ENCODE results near the gene CC2D1A. TPM values are rescaled to one million over a fixed set of nuclear protein-coding genes. Genes with fewer than 3 reads are reported as not detected.

CC2D1A gene
- total RNA-seq, 6 donors from 2014 or later: 30.4 to 95.3 (median 35.3) TPM

- Histone ChIP-seq H3K9me3 (no peaks in the 10 kb centered on the region), H3K27ac (peak overlapping the region; percentile 54 to 91 (median 74)), H3K27me3 (no peaks in the 10 kb centered on the region), H3K4me3 (peak overlapping the region; percentile 61 to 81 (median 70)), H3K36me3 (peaks cover 0 to 15% (median 11%) of the 10 kb centered on the region in 4 donors), H3K4me1 (peaks cover 9 to 19% (median 13%) of the 10 kb centered on the region in 4 donors)
- peak; percentile 42 to 57 for ATAC-seq (ENCODE audit: low FRiP score in 2 of 2)
- 0 to 4% methylated on average over 3 to 4 of the region's 13 CpGs for WGBS, 2 donors
- TF ChIP-seq POLR2A (IDR thresholded peaks at IDR 0.05): no peak
- TF ChIP-seq POLR2AphosphoS5 (IDR thresholded peaks at IDR 0.05): no peak
- DNase-seq: peak in 1 of 2 donors; percentile 52
These were observed 512 bp downstream of the CC2D1A start for GRCh38 chr19:13906521-13906904.

- peaks cover 9 to 19% (median 13%) of the 10 kb centered on the region in 4 donors for H3K4me1 ChIP-seq
- peaks cover 0 to 16% (median 12%) of the 10 kb centered on the region in 4 donors for H3K36me3 ChIP-seq
- H3K4me3 ChIP-seq: peak overlapping the region in 3 of 4 donors; percentile 61 to 81 (median 78)
- DNase-seq (no peak), ATAC-seq (ENCODE audit: low FRiP score in 2 of 2) (no peak)
- no peaks in the 10 kb centered on the region for H3K9me3 ChIP-seq
- no peak for TF ChIP-seq EP300 (IDR thresholded peaks at IDR 0.05)
- no peak for TF ChIP-seq POLR2A (IDR thresholded peaks at IDR 0.05)
- TF ChIP-seq POLR2AphosphoS5 (IDR thresholded peaks at IDR 0.05): no peak
- TF ChIP-seq CTCF (IDR thresholded peaks at IDR 0.05): no peak
- H3K27me3 ChIP-seq: no peaks in the 10 kb centered on the region
- H3K27ac ChIP-seq: peak overlapping the region in 2 of 4 donors; percentile 73 to 91
- WGBS, 2 donors: 92 to 95% methylated on average over 5 of the region's 5 CpGs
These were observed 909 bp downstream of the CC2D1A start for GRCh38 chr19:13906910-13907309.

- no peaks in the 10 kb centered on the region for H3K9me3 ChIP-seq
- peaks cover 9 to 19% (median 13%) of the 10 kb centered on the region in 4 donors for H3K4me1 ChIP-seq
- DNase-seq (no peak), ATAC-seq (ENCODE audit: low FRiP score in 2 of 2) (no peak)
- no peak overlapping the region for H3K27ac ChIP-seq
- peaks cover 4 to 34% (median 30%) of the 10 kb centered on the region in 4 donors for H3K36me3 ChIP-seq
- TF ChIP-seq EP300 (IDR thresholded peaks at IDR 0.05) (no peak), POLR2AphosphoS5 (IDR thresholded peaks at IDR 0.05) (no peak)
- WGBS, 2 donors: 92 to 93% methylated on average over 8 of the region's 8 CpGs
- no peaks in the 10 kb centered on the region for H3K27me3 ChIP-seq
- H3K4me3 ChIP-seq: no peak overlapping the region
These were observed 2.7 kb downstream of the CC2D1A start for GRCh38 chr19:13908674-13909073.

GRCh38 chr19:13909430-13909829 is 3.4 kb downstream of the CC2D1A start:
- no peak for DNase-seq
- Histone ChIP-seq H3K9me3 (no peaks in the 10 kb centered on the region), H3K4me3 (no peak overlapping the region), H3K27me3 (no peaks in the 10 kb centered on the region), H3K27ac (no peak overlapping the region), H3K36me3 (peaks cover 9 to 42% (median 35%) of the 10 kb centered on the region in 4 donors), H3K4me1 (peaks cover 9 to 19% (median 13%) of the 10 kb centered on the region in 4 donors)
- 100% methylated on average over 2 of the region's 2 CpGs; no CpG with 5 or more reads in 1 of the 2 donors for WGBS, 2 donors
- TF ChIP-seq CTCF (IDR thresholded peaks at IDR 0.05): no peak
- TF ChIP-seq EP300 (IDR thresholded peaks at IDR 0.05): no peak
- no peak for TF ChIP-seq POLR2A (IDR thresholded peaks at IDR 0.05)
- no peak for TF ChIP-seq POLR2AphosphoS5 (IDR thresholded peaks at IDR 0.05)
- ATAC-seq (ENCODE audit: low FRiP score in 2 of 2): no peak

GRCh38 chr19:13913352-13913751 is 7.4 kb downstream of the CC2D1A start:
- WGBS, 2 donors: 96 to 98% methylated on average over 11 to 14 of the region's 17 CpGs
- Histone ChIP-seq H3K36me3 (peaks cover 16 to 74% (median 57%) of the 10 kb centered on the region in 4 donors), H3K4me1 (peaks cover 0 to 12% (median 7%) of the 10 kb centered on the region in 4 donors), H3K9me3 (no peaks in the 10 kb centered on the region), H3K4me3 (no peak overlapping the region), H3K27me3 (no peaks in the 10 kb centered on the region), H3K27ac (no peak overlapping the region)
- ATAC-seq (ENCODE audit: low FRiP score in 2 of 2) (peak in 1 of 2 donors; percentile 23), DNase-seq (peak in 1 of 2 donors; percentile 48)
- TF ChIP-seq EP300 (IDR thresholded peaks at IDR 0.05) (no peak), POLR2A (IDR thresholded peaks at IDR 0.05) (no peak), CTCF (IDR thresholded peaks at IDR 0.05) (no peak), POLR2AphosphoS5 (IDR thresholded peaks at IDR 0.05) (no peak)

GRCh38 chr19:13914777-13915176 is 8.8 kb downstream of the CC2D1A start:
- Histone ChIP-seq H3K4me1 (peaks cover 0 to 16% (median 7%) of the 10 kb centered on the region in 4 donors), H3K27ac (no peak overlapping the region), H3K9me3 (no peaks in the 10 kb centered on the region), H3K27me3 (no peaks in the 10 kb centered on the region), H3K36me3 (peaks cover 22 to 79% (median 64%) of the 10 kb centered on the region in 4 donors), H3K4me3 (no peak overlapping the region)
- DNase-seq (no peak), ATAC-seq (ENCODE audit: low FRiP score in 2 of 2) (no peak)
- WGBS, 2 donors: 81 to 84% methylated on average over 3 of the region's 3 CpGs
- TF ChIP-seq POLR2AphosphoS5 (IDR thresholded peaks at IDR 0.05) (no peak), EP300 (IDR thresholded peaks at IDR 0.05) (no peak), POLR2A (IDR thresholded peaks at IDR 0.05) (no peak), CTCF (IDR thresholded peaks at IDR 0.05) (no peak)

Measured in upper lobe of left lung (tissue), 6 donors.